Colonic mucosa (tissue), 4 donors: ENCODE data around the gene LRIG1. TPM values are rescaled to one million over a fixed set of nuclear protein-coding genes. Genes with fewer than 3 reads are reported as not detected.
A peak's percentile ranks its signal among the peaks of the same experiment; 100 is the strongest.

Source experiments
- DNase-seq: peaks from one replicate; pipeline ENCODE4 v3.0.0-alpha.2; 2020
- H3K27ac ChIP-seq: fragments of 200-600 bp; one replicate; pipeline ENCODE4 v1.8.0; 2021
- H3K27me3 ChIP-seq: fragments of 200-600 bp; one replicate; pipeline ENCODE4 v1.8.0; 2021
- H3K36me3 ChIP-seq: fragments of 200-600 bp; one replicate; pipeline ENCODE4 v1.8.0; 2021
- H3K4me1 ChIP-seq: fragments of 200-600 bp; one replicate; pipeline ENCODE4 v1.8.0; 2021; ENCODE audit warnings: mild to moderate bottlenecking
- H3K4me3 ChIP-seq: fragments of 200-600 bp; one replicate; pipeline ENCODE4 v1.8.0; 2021
- H3K9ac ChIP-seq, 2 donors: one replicate each; pipeline ENCODE4 v1.7.0; 2013; ENCODE audit warnings: control low read depth in 2 of 2, low read depth in 2 of 2, low read length in 2 of 2
- H3K9me3 ChIP-seq: fragments of 200-600 bp; one replicate; pipeline ENCODE4 v1.8.0; 2021
- CTCF ChIP-seq: fragments of 200-600 bp; IDR thresholded peaks from one replicate; pipeline ENCODE4 v1.8.0; 2022; ENCODE audit warnings: antibody characterized with exemption, mild to moderate bottlenecking
- intact Hi-C: fragments of 100-400 bp; cut with DNase I; formaldehyde crosslinking; loops from one replicate; pipeline ENCODE4 v1.14.1; 2022
- total RNA-seq, 2 donors: library from RNA; stranded (reverse); fragmentation: NEBNext Ultra II Directional in 1 of 2; extraction: Animal tissue kit (Norgen Biotek cat#: 25700) in 1 of 2; gene quantifications; one replicate each; pipeline ENCODE4 v1.2.1, GENCODE V29; 2021
- donor health status: healthy.
- donor health status: DM: no; HTN: no; CAD: no.
- donor health status: DM: no; HTN: no; CAD: no.

LRIG1 gene
- total RNA-seq, 2 donors from 2014 or later, result 43.9 to 57.5 TPM

- H3K36me3 ChIP-seq, result no peaks in the 10 kb centered on the region
- no peak for DNase-seq
- no peak overlapping the region for H3K4me3 ChIP-seq
- no peaks in the 10 kb centered on the region for H3K27me3 ChIP-seq
- peaks cover 3% of the 10 kb centered on the region for H3K4me1 ChIP-seq
- H3K27ac ChIP-seq, result no peak overlapping the region
- no peaks in the 10 kb centered on the region for H3K9me3 ChIP-seq
- no peak overlapping the region for H3K9ac ChIP-seq
- intact Hi-C loops, result no loop called here
- TF ChIP-seq CTCF, result no peak
Measured at GRCh38 chr3:66418475-66418931, 82.3 kb downstream of the LRIG1 start.

- intact Hi-C loops, result no loop called here
- no peaks in the 10 kb centered on the region for H3K36me3 ChIP-seq
- peak; percentile 51 for DNase-seq
Measured at GRCh38 chr3:66416556-66417304, 84.1 kb downstream of the LRIG1 start.

GRCh38 chr3:66415867-66416428 is 84.9 kb downstream of the LRIG1 start:
- TF ChIP-seq CTCF, result no peak
- no peaks in the 10 kb centered on the region for H3K9me3 ChIP-seq
- H3K27ac ChIP-seq, result no peak overlapping the region
- H3K4me3 ChIP-seq, result no peak overlapping the region
- no peaks in the 10 kb centered on the region for H3K27me3 ChIP-seq
- intact Hi-C loops, result no loop called here
- no peak for DNase-seq
- H3K4me1 ChIP-seq, result peaks cover 3% of the 10 kb centered on the region
- no peak overlapping the region for H3K9ac ChIP-seq
- no peaks in the 10 kb centered on the region for H3K36me3 ChIP-seq

More at GRCh38 chr3:66416556-66417304, 84.1 kb downstream of the LRIG1 start:
- Histone ChIP-seq H3K9me3 (no peaks in the 10 kb centered on the region), H3K9ac (peak overlapping the region in 1 of 2 donors; percentile 31), H3K4me1 (peaks cover 3% of the 10 kb centered on the region), H3K4me3 (no peak overlapping the region), H3K27me3 (no peaks in the 10 kb centered on the region), H3K27ac (no peak overlapping the region)
- TF ChIP-seq CTCF, result no peak

- Histone ChIP-seq H3K4me3 (no peak overlapping the region), H3K9ac (no peak overlapping the region), H3K27ac (no peak overlapping the region), H3K9me3 (no peaks in the 10 kb centered on the region), H3K36me3 (no peaks in the 10 kb centered on the region), H3K27me3 (no peaks in the 10 kb centered on the region), H3K4me1 (peaks cover 3% of the 10 kb centered on the region)
- DNase-seq, result no peak
- intact Hi-C loops, result no loop called here
- TF ChIP-seq CTCF, result no peak
Measured at GRCh38 chr3:66414846-66415245, 86.0 kb downstream of the LRIG1 start.

GRCh38 chr3:66413151-66413751 is 87.6 kb downstream of the LRIG1 start:
- Histone ChIP-seq H3K36me3 (no peaks in the 10 kb centered on the region), H3K27ac (no peak overlapping the region), H3K4me3 (no peak overlapping the region), H3K9ac (no peak overlapping the region), H3K4me1 (peaks cover 5% of the 10 kb centered on the region), H3K27me3 (no peaks in the 10 kb centered on the region), H3K9me3 (no peaks in the 10 kb centered on the region)
- DNase-seq, result no peak
- intact Hi-C loops, result no loop called here
- no peak for TF ChIP-seq CTCF
